Activated CD4-positive, alpha-beta T cell treated with anti-CD3 and anti-CD28 coated beads, Interleukin-10, Interleukin-2, amounts not matched to agents 100 ng/mL and 50 ng/mL, durations not matched to agents 16 hours and 8 hours (primary cell): ENCODE measurements around the gene OR2AE1.

Source experiments
- DNase-seq: peaks from one replicate; pipeline ENCODE4 v3.0.0-alpha.2; 2020

OR2AE1 gene

DNA sequence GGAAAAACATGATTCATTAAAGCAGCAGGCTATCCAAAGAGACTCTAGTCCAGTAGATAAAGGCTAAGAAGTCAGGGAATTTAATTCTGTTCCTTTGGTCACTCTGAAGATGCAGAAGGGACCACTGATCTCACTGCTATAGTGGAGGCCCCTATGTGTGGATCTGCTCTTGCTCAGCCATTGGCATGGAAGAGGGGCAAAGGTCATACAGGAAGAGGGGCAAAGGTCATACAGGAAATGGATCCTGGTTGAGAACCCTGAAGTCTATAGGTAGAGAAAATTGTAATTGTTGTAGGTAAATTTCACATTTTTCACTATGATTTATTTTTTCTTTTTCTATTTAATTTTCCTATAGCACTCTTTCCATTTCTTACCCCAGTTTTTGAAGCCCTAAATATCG lies 21.6 kb downstream of the OR2AE1 start:
- no peak for DNase-seq

DNA sequence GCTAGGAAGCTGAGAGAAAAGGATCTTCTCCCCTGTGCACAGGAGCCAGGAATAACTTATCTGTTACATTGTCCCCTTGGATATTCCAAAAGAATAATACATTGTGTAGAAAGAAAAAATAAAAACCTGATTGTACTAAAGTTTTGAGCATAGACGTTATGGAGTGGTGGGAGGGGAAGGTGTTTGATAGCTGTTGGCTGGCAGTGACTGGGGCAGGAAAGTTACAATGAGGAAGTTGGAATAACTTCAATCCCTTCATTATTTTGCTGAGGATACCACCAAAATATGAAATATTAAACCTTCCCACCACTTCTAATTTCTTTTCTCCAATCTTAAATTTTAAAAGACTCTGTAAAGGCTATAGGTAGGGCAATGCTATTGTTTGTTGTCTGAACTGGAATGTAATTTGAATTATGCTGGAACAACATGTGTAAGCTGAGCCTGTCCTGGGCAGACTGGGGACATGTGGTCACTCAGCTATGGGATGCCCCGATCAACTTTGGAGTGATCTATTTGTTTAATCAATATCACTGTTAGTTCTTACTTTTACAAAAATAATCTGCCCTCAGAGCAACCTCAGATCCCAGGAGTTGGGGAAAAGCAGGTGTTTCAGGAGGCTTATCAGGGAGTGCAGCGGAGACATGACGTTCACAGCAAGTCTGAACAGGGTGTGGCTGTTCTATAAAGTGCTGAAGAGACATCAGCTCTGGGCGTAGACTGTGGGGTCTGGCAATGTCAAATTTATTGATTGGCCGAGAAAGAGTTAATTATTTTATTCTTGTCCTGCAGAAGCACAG lies 28.2 kb downstream of the OR2AE1 start:
- no peak for DNase-seq

DNA sequence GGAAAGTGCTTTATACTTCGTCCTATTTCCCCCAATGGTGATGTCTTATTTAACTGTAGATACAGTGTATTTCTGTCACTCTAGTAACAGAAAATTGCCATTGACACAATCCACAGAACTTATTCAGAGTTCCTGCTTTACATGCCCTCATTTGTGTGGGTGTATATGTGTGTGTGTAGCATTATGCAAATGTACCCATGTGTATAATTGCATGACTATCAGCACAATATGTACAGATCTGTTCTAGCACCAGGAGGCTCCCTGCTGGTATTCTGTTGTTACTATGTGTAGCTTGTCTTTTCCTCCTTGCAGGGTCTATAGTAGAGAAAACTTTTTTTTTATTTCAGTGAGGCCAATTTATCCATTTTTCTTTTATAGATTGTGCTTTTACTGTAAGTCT lies 32.5 kb downstream of the OR2AE1 start:
- DNase-seq: no peak

DNA sequence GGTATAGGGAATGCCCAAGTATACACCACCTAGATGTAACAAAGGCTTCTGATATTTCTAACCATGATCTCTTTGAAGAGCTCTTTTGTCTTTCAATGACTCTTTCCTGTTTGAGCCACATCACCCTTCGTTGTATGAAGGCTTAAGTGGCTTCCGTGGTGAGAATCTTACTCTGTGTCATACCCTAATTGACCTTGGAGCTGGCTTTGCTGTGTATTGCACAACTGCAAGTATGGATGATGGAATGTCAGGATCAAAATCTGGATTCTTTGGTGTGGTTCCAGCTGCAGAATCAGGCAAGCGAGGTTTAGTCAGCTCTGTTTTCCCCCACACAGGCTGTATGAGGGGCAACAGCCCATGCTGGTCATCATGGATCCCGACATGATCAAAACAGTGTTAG lies 33.0 kb downstream of the OR2AE1 start:
- DNase-seq: no peak

DNA sequence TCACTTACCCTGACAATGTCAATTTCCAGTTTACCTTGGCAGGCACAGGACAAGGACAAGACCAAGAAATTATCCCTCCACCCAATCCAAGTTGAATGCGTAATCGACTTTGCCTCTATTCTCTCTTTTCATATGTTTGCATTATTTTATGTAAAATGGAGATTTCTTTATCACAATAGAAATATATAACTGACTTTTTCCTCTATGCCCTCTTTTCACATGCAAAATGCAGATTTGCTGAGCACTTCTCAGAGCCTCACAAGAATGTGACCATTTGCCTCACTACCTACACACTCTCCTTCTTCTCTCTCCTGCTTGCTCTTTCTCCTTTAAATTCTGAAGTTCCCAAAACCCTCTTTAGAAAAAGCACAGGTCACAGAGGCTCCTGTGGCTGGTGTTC lies 33.9 kb downstream of the OR2AE1 start:
- DNase-seq: no peak

DNA sequence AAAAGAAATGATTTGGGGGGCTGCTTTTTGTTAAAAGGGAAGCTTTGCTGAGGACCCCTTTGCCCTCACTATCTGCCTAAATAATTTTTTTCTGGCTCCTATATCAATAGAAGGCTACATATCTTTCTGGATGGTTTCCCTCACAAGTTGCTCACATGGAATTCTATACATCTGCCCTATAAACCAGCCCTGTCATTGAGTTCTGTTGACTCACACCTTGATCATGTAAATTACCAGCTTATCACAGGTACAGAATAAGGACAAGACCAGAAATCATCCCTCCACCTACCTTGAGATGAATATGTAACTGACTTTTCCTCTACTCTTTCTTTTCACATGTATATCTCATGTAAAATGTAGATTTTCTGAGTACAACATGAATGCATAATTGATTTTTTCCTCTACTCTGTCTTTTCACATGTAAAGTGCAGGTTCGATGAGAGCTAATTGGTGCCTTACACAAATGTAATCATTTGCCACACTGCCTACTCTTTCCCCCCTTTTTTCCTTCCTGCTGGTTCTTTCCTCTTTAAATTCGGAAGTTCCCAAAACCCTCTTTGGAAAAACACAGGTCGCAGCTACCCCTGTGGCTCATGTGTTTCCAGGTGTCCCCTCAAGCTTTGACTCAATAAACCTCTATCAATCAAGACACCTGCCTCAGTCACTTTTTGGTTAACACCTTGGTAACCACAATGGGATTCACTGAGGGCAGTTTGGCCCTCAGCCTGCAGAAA lies 36.5 kb downstream of the OR2AE1 start:
- DNase-seq: no peak

DNA sequence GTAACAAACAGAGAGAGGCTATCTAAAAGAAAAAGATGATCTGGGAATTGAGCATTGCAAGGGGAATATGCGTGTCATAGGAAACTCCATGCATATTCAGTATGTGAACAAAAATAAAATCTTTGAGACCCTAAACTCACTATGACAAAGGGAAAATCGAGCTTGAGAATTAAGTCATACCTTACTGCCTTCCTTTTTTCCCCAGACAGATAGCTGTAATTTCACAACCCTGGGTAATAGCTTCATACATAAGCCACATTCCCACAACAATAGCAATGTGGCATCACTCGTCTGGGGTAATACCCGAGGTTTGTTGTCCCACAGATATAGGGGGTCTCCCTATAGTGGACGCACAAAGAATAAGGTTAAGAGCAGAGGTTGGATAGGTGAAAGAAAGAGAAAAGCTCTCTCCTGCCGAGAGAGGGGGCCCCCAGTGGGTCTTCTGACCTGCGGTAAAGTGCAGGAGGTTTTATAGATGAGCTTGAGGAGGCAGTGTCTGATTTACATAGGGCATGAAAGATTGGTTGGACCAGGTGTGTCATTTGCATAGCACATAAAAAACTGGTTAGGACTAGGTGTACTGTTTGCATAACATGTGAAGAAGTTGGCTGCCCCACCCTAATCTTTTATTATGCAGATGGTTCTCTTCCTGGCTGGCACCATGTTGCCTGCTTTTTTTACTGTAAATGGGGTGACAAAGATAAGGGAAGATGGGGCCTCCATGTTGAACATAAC lies 37.4 kb downstream of the OR2AE1 start:
- no peak for DNase-seq

DNA sequence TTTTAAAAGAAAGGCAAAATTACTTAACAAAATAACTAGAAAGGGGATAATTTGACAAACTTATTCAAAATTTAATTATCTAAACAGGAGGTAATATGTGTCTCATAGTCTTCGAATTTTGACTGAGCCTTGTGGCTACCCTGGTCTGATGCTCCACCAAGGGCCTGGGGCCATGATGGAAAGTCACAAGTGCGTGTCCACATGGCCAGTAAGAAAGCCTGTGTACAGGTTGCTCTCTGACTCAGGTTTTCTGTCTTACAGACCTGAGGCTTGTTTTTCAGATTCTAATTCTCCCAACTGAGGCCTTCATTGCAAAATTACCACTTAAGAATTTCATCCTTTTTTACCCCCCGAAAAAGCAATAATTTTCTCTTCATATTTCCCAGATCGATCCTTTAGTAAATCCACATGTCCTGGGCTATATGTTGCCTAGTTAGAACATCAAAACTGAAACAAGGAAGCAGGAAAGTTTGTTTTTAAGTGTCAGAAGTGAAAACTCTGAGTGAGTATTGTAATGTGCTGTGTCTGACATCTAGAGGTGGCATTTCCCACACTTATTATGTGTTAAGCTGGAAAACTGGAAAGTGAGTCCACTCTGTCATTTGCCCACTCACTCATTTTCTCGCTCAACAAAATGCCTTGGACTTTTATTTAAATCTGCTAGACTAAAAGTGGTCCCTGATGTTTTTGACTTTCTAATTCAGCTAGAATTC lies 39.0 kb downstream of the OR2AE1 start:
- peak; percentile 4 for DNase-seq

DNA sequence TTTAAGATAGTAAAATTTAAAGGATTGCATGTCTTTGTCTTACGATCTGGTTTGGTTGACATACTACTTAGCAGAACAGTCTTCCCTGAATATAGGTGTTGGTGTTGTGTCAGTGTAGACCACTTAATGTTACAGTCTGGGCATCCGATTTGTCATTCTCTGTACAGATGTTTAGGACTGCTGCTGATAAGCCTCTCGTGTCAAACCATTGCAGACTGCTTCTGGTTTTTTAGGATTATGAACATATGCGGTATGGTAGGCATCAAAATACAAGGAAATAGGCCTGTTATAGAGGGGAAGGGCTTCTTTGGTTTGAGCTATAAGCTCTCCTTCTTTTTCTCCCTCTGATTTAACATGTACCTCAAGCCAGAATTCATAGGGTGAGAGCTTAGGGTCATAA lies 41.6 kb downstream of the OR2AE1 start:
- DNase-seq: no peak

DNA sequence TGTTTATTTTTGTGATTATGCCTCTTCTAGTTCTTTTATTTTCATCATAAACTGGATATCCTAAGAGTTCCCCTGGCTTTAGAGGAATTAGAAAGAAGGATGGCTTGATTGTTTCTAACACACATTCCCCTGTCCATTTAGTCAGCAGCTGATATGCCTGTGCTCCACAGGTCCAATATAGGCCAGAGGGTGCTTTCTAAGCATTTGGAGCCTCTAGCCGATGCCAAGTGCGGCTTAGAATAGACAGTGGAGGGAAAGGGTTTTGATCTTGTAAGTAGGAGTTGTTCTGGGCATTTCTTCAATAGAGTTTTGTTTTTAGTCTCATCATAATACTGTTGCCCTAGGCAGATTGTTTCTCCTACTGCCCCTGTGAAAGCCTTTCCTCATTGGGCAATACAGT lies 42.5 kb downstream of the OR2AE1 start:
- DNase-seq: no peak

DNA sequence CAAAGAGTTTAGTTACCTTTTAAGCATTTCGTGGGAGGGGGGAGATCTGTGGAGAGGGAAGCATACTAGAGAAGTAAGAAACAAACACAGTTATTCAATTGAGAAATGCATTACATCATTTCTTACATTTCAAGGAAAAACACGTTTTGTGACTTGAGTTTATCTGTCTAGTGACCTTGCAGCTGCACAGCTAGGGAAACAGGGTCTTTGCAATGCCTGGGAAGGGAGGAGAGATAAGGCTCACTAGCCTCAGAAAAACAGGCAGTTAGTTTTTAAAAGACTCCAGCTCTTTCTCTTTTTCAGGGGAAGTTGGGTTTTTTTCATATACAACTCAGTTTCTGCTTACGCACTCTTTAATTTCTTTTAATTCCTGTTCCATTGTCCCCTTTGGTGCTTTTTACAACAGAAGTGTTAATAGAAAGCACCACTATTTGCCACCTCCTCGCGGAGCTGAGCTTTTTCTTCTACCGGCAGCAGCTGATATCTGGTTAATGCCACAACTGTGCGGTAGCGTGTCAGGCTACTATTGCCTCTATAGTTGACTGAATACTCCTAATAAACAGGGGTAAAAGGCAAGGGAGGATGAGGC lies 43.5 kb downstream of the OR2AE1 start:
- DNase-seq: no peak

DNA sequence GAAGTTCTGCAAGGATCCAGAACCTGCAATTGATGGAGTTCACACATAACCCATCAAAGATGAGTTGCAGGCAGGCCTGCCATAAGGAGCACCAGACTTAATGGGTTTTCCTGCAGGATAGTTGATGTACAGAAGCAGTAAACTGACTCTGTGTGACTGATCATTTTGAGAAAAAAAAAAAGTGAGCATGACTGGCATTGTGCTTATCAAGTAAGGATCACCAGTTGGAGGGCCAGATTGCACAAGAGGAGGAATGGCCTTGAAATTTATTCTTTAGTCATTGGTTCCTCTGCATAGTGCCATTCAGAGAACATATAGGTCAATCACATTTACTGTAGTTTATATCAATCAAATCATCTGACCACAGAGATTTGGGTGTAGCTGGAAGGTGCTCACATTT lies 45.2 kb downstream of the OR2AE1 start:
- no peak for DNase-seq

DNA sequence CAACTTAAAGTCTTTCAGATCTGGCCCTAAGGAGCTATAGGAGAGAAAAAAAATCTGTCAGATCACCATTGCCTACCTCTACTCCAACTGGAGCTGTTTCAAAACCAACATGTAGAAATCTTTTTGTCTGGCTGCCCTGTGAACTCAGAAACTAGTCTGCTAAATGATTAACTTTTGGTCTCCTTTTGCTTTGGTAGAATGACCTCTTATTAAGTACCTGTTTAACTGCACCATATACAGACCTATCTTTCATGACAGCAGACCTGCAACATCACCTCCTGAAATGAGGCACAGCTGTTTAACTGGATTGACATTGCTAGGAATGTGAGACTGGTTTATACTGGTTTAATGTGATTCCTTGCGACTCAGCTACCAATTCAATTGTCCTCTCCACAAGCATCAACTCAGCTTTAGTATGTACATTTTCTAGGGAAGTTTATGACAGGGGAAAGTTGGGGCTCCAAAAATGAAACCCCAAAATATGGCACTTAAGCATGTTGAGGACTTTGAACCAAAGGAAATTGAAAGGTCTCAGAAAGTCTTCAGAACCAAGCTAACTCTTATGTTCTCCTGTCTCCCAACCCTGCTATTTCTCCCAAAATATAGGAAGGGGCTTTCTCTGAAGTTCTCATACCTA lies 47.2 kb downstream of the OR2AE1 start:
- DNase-seq: no peak

DNA sequence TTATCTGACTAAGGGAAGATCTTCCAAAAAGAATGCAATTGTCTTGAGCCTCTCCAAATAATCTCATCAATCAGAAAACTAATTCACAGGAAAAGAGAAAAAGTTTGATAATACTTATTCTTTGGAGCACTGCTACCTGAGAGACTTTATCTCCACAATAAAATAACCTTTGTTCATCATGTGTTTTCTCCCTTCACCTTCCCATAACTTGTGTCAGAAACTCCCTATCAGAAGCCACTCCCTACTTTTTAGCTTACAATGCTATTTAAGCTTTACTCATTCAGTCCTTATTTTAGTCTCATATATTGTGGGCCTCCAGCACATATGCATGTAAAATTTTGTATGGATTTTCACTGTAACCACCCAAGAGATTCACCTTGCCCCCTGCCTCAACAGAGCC lies 48.0 kb downstream of the OR2AE1 start:
- no peak for DNase-seq

DNA sequence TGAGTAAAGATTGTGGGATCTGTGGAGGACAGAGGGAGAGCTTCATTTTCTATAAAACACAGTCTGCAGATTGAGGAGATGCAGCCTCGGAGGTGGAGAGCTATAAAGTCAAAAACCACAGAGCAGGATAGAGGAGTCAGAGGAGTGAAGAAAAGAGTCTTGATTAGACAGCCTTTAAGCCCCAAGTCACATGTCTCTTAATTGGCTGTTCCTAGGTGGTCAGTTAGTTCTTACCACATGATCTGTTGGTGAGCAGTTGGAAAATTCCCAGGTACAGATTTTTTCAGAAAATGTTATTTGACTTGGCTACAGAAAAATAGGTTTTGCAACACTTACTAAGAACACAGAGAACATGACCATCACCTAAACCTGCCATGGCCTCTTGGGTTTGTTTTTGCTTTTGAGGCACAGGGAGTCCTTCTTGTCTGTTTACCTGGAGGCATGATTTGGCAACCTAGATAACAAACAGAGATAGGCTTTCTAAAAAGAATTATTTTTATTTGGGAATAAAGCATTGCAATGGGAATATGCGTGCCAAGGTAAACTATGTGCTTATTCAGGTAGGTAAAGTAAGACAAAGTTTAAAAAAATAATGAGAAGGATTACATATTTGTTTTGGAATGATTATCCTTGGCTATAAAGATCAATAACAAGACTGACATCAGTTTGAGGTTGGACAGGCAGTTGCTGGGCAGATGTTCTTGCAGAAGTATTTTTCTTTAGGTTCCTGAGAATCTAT lies 49.6 kb downstream of the OR2AE1 start:
- DNase-seq: no peak
